HepG2 (cell line): Measurements from ENCODE around the gene RTEL1. TPM values are rescaled to one million over a fixed set of nuclear protein-coding genes. Genes with fewer than 3 reads are reported as not detected.

Experiments used
- ATM ChIP-seq: fragments of 450-650 bp; IDR thresholded peaks from 2 replicates; pipeline ENCODE4 v1.7.1; 2017; ENCODE audit warnings: mild to moderate bottlenecking, borderline replicate concordance
- ATRX ChIP-seq: sonication (generic); formaldehyde crosslinking; IDR thresholded peaks from 2 replicates; pipeline ENCODE4 v1.4.0; 2020; ENCODE audit warnings: missing genetic modification reagents, borderline replicate concordance
- CERS6 ChIP-seq: sonication (generic); formaldehyde crosslinking; IDR thresholded peaks from 2 replicates; pipeline ENCODE4 v1.5.0; 2020; ENCODE audit warnings: missing genetic modification reagents
- FOSL2 ChIP-seq: sonication (generic); formaldehyde crosslinking; IDR thresholded peaks from 2 replicates; pipeline ENCODE4 v1.4.0; 2020; ENCODE audit warnings: missing genetic modification reagents
- HMG20A ChIP-seq: IDR thresholded peaks from 2 replicates; pipeline ENCODE4 v1.6.1; 2016; ENCODE audit warnings: borderline replicate concordance
- IRX3 ChIP-seq: sonication (generic); formaldehyde crosslinking; IDR thresholded peaks from 2 replicates; pipeline ENCODE4 v1.8.1; 2023; ENCODE audit warnings: mild to moderate bottlenecking, low read depth, missing genetic modification reagents, borderline replicate concordance
- MEF2D ChIP-seq: sonication (generic); formaldehyde crosslinking; IDR thresholded peaks from 2 replicates; pipeline ENCODE4 v1.5.1; 2020; ENCODE audit warnings: mild to moderate bottlenecking, missing genetic modification reagents
- PAXIP1 ChIP-seq: sonication (generic); formaldehyde crosslinking; conservative IDR thresholded peaks from 2 replicates; pipeline ENCODE4 v1.4.0; 2020; ENCODE audit warnings: mild to moderate bottlenecking, missing genetic modification reagents, moderate library complexity
- POLR2AphosphoS5 ChIP-seq: IDR thresholded peaks from 2 replicates; pipeline ENCODE4 v1.6.1; 2012; ENCODE audit warnings: low read depth, low read length
- REL ChIP-seq: sonication (generic); formaldehyde crosslinking; conservative IDR thresholded peaks from 2 replicates; pipeline ENCODE4 v1.8.0; 2022; ENCODE audit warnings: mild to moderate bottlenecking, missing genetic modification reagents, moderate library complexity
- ZFP91 ChIP-seq: sonication (generic); formaldehyde crosslinking; IDR thresholded peaks from 2 replicates; pipeline ENCODE4 v1.9.0; 2022; ENCODE audit warnings: missing genetic modification reagents, mild to moderate bottlenecking, borderline replicate concordance
- ZNF280B ChIP-seq: sonication (generic); formaldehyde crosslinking; IDR thresholded peaks from 2 replicates; pipeline ENCODE4 v1.5.0; 2020; ENCODE audit warnings: missing genetic modification reagents, mild to moderate bottlenecking, borderline replicate concordance
- ZNF644 ChIP-seq: IDR thresholded peaks from 2 replicates; pipeline ENCODE4 v1.6.1; 2016; ENCODE audit warnings: low read depth
- ZSCAN21 ChIP-seq: sonication (generic); formaldehyde crosslinking; IDR thresholded peaks from 2 replicates; pipeline ENCODE4 v1.8.0; 2022; ENCODE audit warnings: mild to moderate bottlenecking, missing genetic modification reagents, moderate library complexity, borderline replicate concordance
- polyA plus RNA-seq, 8 experiments: library from polyadenylated mRNA; depleted of rRNA in 3 of 8; stranded (reverse) in 7 of 8; unstranded in 1 of 8; fragments of >200 nt; fragmentation: Illumina TruSeq in 4 of 8; extraction: Trizol in 4 of 8; gene quantifications; 2 replicates each; pipeline versions ENCODE4 v1.2.1 to v1.2.3, GENCODE V29; 2011 to 2016; ENCODE audit warnings: low read depth in 4 of 8, missing spikeins in 1 of 8, mixed read lengths in 1 of 8; ENCODE audit not compliant: insufficient read depth in 1 of 8
- total RNA-seq, 5 experiments: library from RNA; depleted of rRNA; stranded (reverse); fragments of >200 nt; fragmentation: Illumina TruSeq; extraction: Trizol; gene quantifications; 2 replicates each; pipeline ENCODE4 v1.2.3, GENCODE V29; 2016; ENCODE audit warnings: low read depth in 1 of 5
- TF ChIP-seq, protein P1 (sequence below): sonication (generic); formaldehyde crosslinking; IDR thresholded peaks from 2 replicates; pipeline ENCODE4 v1.4.0; 2020; ENCODE audit warnings: missing genetic modification reagents, borderline replicate concordance
- TF ChIP-seq, protein P2 (sequence below): sonication (generic); formaldehyde crosslinking; IDR thresholded peaks from 2 replicates; pipeline ENCODE4 v1.8.1; 2022; ENCODE audit warnings: mild to moderate bottlenecking, missing genetic modification reagents

RTEL1 gene
- total and polyA plus RNA-seq, 2 of the 13 experiments (the other 11 are each of a cell fraction or from before 2014, with no cell fraction given) = 21.8 to 36.4 TPM

DNA sequence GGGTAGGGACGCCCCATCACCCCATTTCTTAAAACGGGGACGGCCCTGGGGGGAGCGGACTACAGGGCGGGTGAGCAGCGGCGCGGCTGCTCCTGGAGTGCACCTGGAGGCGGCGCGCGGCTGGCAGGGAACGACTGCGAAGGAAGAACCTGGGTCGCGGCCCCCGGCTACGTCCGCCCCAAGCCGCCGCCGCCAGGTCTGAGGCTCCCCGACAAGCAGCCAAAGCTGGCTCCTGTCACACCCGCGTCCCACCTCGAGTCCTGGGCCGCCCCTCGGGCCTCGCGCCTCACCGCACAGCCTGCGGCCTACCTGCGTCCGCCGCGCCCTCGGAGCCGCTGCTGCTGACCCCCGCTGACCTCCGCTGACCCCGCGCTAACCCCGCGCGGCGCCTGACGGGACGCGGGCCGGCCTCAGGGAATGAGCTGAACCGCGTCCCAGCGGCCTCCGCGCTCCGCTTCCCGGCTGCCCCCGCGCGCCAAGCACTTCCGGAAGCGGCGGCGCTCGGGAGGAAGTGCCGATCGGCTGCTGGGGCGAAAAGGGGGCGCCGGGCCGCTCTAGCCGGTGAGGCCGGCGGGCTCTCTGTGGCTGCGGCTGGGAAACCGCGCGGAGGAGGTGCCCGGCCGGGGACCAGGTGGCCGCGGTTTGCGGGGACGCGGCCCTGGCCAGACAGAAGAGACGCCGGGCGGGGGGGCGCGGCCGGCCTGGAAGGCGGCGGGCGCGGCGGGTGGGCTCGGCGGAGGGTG lies 49.6 kb downstream of the RTEL1 start, which contains the start of the genes ARFRP1 and ZGPAT (continued):
- TF ChIP-seq, protein P1, sequence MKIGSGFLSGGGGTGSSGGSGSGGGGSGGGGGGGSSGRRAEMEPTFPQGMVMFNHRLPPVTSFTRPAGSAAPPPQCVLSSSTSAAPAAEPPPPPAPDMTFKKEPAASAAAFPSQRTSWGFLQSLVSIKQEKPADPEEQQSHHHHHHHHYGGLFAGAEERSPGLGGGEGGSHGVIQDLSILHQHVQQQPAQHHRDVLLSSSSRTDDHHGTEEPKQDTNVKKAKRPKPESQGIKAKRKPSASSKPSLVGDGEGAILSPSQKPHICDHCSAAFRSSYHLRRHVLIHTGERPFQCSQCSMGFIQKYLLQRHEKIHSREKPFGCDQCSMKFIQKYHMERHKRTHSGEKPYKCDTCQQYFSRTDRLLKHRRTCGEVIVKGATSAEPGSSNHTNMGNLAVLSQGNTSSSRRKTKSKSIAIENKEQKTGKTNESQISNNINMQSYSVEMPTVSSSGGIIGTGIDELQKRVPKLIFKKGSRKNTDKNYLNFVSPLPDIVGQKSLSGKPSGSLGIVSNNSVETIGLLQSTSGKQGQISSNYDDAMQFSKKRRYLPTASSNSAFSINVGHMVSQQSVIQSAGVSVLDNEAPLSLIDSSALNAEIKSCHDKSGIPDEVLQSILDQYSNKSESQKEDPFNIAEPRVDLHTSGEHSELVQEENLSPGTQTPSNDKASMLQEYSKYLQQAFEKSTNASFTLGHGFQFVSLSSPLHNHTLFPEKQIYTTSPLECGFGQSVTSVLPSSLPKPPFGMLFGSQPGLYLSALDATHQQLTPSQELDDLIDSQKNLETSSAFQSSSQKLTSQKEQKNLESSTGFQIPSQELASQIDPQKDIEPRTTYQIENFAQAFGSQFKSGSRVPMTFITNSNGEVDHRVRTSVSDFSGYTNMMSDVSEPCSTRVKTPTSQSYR (CRISPR knock-in tag) = peak; percentile 81
- TF ChIP-seq, protein P2, sequence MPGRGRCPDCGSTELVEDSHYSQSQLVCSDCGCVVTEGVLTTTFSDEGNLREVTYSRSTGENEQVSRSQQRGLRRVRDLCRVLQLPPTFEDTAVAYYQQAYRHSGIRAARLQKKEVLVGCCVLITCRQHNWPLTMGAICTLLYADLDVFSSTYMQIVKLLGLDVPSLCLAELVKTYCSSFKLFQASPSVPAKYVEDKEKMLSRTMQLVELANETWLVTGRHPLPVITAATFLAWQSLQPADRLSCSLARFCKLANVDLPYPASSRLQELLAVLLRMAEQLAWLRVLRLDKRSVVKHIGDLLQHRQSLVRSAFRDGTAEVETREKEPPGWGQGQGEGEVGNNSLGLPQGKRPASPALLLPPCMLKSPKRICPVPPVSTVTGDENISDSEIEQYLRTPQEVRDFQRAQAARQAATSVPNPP (CRISPR knock-in tag) = peak; percentile 98
- TF ChIP-seq ATRX = no peak
- peak; percentile 69; the same call in 1 of the 2 replicates for TF ChIP-seq REL (CRISPR knock-in tag)
- TF ChIP-seq POLR2AphosphoS5 = peak; percentile 69
- TF ChIP-seq ATM = no peak
- peak; percentile 37; the same call in 1 of the 2 replicates for TF ChIP-seq MEF2D (CRISPR knock-in tag)
- TF ChIP-seq ZFP91 (CRISPR knock-in tag) = peak; percentile 81
- TF ChIP-seq ZNF644 (CRISPR knock-in tag) = 0 out of 2 replicates have a peak, but pooled peaks have one; percentile 21
- peak; percentile 68 for TF ChIP-seq PAXIP1 (CRISPR knock-in tag)
- peak; percentile 98 for TF ChIP-seq ZSCAN21 (CRISPR knock-in tag)
- TF ChIP-seq HMG20A = no peak; the same call in 1 of the 2 replicates
- no peak for TF ChIP-seq CERS6 (CRISPR knock-in tag)
- peak; percentile 98 for TF ChIP-seq IRX3 (CRISPR knock-in tag)
- TF ChIP-seq FOSL2 (CRISPR knock-in tag) = peak; percentile 62
- TF ChIP-seq ZNF280B (CRISPR knock-in tag) = peak; percentile 85; the same call in 1 of the 2 replicates
